Fibroblast of peridontal ligament (primary cell): ENCODE measurements around the gene MYBPHL.
"Not testable (repeated sequence)": the region's sequence is repeated elsewhere in the genome, so short reads cannot be mapped to it uniquely, and the experiment has no call there.

Experiments used
- DNase-seq: peaks from one replicate; pipeline ENCODE4 v3.0.0-alpha.2; 2010; ENCODE audit errors: extremely low read depth

MYBPHL gene

DNA sequence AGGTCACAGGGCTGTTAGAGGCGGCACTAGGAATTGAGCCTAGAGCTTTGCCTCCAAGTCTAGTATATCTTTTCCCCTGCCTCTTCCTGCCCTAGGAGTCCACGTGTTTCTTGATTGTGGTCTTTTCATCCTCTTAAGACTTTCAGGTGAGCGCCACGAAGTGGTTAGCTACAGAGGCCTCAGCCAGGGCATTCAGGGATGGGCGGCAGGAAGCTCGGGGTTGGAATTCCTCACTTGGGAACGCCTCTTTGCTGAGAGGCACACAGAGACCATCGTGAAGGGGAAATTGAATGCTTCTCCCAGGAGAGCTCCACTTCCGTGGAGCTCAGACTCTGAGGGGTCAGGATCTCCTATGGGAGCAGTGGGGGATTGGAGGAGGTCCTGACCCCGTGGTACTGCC is 820 bp downstream of the MYBPHL start:
- not testable (repeated sequence) for DNase-seq

DNA sequence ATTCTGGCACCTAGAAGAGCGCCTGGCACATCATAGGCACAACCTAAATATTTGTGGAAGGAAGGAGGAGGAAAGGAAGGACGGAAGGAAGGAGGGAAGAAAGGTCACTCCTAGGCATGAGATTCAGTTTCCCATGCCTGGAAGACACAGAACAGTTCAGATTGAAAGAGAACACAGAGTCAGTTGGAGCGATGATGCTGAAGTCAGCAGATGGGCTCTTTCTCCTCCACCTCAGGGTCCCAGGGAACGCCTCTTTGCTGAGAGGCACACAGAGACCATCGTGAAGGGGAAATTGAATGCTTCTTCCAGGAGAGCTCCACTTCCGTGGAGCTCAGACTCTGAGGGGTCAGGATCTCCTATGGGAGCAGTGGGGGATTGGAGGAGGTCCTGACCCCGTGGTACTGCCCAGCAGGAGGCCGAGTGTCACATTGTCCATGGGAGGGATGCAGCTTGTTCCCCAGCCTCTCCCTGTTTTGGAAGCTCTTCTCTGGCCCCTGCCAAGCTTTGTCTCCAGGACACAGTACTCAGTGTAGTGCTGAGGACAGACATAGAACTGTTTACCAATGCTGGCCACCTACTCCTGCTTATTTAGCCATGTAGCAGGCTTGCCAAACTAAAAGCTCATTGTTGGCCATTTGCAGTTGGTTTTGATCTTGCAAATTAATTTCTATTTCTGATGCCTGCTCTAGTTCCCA is 2.4 kb downstream of the MYBPHL start:
- DNase-seq: no peak

DNA sequence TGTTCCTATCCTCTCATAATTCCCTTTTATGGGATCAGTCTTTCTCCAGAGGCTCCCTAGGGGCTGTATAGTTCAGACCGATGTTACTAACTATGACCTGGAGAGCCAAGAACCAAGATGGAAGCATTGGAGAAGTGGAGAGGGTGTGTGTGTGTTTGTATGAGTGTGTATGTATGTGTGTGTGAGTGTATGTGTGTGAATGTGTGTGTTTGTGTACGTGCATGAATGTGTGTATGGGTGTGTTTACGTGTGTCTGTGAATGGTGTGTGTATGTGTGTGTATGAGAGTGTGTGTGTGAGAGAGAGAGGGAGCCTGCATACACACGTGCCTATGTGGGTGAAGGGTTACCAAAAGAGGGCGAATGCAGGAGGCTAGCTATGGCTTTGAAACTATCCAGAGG is 4.9 kb downstream of the MYBPHL start:
- no peak for DNase-seq

DNA sequence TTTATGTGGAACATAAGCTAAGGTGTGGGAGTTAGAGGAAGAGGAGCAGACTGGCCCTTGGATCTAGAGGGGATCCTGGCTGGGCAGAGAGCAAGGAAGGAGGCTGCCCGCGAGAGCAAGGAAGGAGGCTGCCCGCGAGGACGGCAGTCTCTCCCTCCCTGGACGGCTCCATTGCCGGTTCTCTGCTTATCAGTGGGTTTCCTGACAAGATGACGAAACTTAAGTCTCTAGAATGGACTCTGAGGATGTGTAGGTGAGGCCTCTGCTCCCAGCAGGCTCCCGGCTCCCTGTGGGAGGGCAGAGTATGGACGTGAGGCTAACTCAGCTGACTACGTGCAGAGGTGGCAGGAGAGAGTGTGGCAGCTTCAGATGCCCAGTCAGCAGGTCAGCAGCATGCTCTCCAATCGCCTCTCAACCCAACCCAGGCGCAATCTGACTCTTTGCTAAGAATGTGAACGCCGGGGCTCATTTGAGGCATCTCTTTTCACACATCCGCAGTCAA is 6.1 kb downstream of the MYBPHL start:
- no peak for DNase-seq

DNA sequence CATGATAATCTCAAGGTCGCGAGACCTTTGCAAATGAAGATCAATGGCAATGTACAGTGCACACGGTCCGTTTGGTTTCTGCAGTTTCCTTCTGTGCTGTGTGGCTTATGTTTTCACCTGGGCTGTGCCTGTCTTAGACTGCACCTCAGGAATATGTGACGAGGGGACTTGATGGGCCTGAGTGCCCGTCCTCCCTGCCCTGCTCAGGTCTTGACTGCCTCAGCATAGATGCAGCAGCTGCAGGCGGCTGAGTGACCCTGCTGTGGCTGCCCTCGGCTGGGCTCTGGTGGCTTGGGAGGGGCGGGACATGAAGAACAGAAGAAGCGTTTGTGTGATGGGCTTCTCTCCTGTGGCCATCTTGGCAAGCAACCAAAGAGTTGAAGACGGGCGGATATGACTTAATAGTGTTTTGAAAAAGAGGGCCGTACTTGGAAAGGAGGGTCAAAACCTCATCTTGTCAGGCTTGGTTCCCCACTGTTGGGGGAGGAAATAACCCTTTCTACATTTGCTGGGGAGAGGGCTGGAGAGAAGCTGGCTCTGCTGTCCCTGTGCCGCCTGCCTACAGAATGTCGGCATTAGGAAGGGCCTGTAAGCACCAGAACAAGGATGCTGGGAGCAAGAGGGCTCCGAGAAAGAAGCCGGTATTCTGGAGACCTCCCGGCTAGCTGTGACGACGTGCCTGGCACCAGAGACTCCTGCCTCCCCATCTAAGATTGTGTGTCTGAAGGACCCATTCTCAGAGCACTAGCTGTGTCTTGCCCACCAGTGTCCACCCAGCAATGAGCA is 7.1 kb downstream of the MYBPHL start:
- DNase-seq: peak; percentile 60

DNA sequence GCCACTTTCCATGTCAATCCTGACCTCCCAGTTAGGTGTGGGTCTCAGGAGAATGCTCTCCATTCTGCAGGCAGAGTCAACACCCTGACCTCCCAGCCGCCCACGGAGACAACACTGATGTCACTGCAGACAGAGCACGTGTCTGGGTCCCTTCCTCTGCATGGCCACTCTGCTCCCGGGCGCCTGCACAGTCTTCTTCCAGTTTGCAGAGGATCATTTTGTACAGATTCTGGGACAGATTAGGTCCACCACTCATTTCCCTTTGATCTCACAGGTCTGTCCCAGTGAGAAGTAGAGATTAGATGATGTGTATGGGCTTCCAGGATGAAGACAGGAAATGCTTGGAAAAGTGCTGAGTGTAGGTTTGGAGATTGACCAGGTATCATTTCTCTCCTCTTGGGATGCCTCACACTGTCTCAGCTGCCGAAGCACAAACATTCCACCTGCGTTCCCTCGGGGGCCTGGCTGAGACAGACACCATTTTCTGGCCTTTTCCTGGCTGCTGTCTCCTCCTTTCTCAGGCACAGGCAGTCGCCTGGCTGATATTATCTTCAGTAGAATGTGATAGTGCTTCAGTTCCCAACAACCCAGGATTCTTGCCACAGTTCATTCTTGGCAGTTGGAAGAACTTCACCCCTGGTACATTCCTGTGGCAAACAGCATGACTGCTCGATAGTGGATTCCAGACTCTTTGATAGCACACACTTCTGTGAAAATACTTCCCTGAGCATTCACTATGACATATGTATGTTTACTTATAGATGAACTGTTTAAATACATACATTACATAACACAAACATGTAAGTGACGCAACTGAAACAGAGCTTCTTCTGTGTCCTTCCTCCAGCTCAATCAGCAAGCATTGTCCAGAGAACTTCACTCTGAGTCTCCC is 7.9 kb downstream of the MYBPHL start:
- peak; percentile 89 for DNase-seq

DNA sequence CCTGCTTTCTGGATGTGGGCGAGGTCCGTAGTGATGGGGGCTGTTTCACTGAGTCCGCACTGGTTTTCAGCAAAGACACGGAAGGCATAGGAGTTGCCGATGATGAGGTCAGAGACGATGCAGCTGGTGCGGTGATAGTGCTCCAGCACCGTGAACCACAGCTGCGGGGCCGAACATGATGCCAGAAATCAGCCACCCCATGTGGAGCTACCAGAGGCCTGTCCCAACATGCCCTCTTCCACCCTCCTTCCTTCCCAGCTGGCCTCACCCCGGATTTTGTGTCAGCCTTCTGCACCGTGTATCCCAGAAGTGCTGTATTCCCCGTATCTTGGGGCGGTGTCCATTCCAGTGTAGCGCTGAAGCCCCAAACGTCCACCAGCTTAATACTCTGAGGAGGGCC is 10.0 kb downstream of the MYBPHL start:
- DNase-seq: no peak

DNA sequence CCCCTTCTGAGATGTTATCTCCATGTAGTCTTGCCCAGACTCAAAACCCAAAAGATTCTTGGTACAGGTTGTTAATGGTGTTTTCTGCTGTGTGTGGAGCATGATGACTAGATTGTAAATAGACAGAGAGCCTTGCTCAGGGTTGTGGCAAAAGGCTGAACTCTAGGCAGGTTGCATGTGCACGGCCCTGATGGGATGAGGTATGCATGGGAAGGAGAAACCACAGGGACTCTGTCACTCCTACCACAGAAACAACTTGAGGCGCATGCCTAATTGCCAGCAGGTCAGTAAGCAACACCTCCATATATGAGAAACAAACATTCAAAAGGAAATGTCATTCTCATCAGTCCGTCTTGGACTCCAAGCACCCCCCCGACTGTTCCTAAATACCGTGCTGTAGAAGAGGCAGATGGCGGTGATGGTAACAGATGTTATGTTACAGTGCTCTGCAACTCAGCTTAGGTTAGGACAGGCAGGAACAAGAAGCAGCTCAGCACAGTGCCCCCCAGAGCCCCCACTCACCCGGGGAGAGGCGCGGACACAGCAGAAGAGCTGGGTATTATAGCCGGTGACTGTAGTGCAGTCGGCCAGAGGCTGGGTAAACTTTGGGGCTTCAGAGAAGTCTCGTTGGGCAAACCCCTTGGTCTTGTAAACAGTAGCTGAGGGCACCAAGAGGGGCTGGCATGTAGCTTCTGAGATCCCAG is 10.9 kb downstream of the MYBPHL start:
- DNase-seq: no peak

DNA sequence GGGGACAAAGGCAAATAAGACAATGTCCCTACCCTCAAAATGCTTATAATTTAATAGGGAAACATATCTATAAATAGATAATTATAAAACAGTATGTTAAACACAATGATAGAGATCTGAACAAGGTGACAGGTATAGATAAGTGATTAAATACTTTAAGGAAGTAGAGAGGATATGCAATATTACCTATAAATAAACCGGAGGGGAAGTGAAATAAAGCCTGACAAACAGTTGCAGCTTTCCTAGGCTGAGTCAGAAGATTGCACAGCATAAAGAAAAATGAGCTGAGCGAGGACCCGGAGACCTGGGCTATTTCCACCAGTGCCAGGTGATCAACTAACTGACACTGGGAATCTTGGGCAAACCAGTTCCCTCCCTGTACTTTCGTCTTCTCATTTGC is 12.3 kb downstream of the MYBPHL start:
- DNase-seq: no peak

DNA sequence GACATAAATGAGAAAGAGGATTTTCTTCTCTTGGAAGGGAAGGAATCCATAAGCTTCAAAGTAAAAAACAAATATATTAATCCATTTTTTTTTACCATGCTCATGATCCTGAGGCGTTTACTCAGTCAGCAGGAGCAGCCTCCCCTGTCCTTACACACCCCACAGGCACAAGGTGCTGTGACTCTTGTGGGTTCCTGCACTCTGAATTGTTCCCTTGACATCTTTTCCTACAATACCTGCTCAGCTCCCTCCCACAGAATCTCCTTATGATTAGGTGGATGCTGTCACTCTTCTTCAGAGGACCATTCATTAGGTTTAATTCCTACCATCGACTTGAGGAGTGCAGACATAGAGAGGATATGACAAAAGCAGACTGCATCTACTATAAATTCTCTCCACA is 13.8 kb downstream of the MYBPHL start:
- no peak for DNase-seq

DNA sequence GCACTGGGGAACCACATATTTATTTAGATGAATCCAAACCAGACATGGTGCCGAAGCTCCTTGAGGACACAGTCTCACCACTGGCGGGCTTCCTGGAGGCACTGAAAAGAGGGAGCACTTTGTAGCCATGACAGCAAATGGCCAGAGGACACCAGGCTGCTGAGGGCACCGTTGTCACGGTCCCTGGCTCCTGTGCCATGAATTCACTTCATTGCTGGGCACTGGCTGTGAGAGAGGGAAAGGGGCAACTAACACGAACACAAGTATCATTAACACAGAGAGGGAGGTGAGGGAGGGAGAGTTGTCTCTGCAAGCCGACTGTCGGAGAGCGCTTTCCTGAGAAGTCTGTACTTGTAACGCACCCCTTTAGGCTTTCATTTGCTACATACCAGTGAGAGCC is 14.4 kb downstream of the MYBPHL start:
- no peak for DNase-seq

DNA sequence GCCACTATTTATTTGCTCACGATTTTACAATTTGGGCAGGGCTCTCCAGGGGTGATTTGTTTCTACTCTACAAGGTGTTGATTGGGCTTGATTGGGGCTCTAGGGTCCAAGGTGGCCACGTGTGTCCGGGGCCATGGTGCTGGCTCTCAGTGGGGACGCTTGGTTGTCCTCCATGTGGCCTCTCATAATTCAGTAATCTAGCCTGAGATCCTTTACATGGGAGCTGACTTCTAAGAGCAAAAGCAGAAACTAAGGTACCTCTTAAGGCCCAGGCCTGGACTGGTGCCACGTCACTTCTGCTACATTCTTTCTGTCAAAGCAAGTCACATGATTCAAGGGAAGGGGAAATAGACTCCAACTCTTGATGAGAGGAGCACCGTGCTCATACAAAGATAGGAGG is 15.8 kb downstream of the MYBPHL start:
- DNase-seq: no peak

DNA sequence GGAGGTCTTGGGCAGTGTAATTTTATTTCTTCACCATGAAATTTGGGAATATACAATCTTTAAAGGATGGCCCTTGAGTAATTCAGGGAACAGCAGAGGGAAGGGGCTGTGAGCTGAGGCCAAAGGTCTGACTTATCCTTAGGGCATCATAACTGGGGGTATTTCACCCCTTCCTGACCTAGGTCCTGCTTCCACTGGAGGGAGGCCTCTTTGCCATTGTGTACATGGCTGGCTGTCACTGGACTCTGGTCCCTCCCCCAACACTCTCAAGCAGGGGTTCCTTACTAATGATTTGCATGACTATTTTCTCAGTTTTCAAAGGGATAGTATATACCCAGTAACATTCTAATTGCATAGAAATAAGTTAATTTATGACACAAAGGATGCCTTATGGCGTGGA is 16.7 kb downstream of the MYBPHL start:
- no peak for DNase-seq

DNA sequence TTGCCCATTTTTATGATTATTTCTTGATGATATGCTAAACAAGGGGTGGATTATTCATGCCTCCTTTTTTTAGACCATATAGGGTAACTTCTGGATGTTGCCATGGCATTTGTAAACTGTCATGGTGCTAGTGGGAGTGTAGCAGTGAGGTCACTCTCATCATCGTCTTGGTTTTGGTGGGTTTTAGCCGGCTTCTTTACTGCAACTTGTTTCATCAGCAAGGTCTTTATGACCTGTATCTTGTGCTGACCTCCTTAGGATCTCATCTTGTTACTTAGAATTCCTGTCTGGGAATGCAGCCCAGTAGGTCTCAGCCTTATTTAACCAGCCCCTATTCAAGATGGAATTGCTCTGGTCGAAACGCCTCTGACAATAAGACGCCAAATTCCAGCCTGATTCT is 20.0 kb downstream of the MYBPHL start:
- not testable (repeated sequence) for DNase-seq

DNA sequence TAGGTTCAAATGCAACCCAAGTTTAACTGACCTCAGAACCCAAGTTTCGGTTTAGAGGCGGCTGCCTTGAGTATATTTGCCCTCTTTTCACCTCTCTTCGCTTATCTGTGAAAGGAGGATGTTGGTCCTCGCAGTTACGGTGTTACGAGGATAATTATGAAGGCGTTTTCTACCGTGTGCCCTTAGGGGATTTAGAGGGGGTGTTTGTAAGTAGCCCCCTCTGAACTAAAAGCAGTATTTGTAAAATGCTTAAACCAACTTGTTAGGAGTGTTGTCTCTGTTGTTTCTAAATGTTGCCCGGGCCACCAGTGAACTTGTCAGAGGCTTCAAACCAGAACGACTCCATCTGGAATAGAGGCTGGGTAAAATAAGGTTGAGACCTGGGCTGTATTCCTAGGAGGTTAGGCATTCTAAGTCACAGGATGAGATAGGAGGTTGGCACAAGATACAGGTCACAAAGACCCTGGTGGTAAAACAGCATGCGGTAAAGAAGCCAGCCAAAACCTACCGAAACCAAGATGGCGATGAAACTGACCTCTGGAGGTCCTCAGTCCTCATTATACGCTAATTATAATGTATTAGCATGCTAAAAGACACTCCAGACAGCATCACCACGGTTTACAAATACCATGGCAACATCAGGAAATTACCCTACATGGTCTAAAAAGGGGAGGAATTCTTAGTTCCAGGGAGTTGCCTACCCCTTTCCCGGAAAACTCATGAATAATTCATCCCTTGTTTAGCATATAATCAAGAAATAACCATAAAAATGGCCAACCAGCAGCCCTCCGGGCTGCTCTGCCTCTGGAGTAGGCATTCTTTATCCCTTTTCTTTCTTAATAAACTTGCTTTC is 22.8 kb downstream of the MYBPHL start:
- no peak for DNase-seq

DNA sequence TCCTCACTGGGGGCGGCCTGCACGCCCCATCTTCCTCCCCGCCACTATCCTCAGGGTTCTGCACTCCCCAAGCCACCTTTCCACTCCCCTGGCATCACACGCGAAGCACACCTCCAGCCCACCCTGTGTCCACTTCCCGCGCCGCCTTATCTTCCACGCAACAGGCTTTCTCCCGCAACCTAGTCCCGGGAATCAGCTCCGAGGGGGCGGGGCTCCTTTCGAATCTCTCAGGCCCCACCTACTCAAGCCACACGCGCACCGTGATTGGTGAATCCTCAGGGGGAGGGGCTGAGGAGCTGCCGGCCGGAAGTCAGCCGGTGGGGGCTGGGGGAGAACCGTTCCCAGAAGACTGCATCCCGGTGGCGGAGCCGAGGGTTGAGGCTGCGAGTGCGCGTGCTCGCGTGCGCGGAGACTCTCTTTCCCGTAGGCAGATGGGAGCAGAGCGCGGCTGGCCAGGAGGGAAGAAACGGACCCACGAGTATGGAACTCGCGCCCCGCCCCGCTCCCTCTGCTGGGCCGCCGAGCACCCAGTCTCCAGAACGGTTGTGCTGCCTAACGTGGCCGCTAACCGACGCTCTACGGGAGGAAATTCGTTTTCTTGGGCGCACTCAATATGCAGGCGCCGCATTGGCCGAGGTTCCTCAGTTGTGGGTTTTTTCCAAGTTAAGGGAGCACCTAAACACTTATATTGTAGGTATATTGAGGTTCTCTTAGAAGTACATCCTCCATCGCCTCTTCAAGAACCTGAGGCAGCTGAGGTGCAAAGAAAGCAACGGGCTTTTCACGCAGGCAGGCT is 23.7 kb downstream of the MYBPHL start, which contains the start of gene PSRC1:
TSS of gene PSRC1 (minus strand) at position 194 of the 796 bp plus-strand sequence.
- peak; percentile 94 for DNase-seq

DNA sequence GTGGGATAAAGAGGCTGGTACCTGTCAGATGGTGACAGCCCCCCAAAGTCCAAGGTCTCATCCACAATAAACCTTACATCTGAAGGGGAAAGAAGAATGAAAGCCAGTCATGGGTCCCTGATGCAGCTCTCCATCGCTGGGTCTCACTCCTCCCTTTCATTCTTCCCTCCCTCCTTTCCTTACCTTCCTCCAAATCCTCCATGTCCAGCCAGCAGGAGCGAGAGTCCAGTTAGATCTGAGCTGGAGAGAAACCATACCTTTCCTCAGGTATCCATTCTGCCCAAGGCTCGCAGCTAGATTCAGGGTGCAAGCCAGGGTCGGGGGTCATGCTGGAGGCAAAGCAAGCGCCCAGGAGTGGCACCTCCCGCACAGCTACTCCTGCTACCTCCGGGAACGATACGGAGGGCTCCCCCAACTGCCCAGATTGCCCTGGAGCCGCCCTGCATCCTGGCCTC is 24.3 kb downstream of the MYBPHL start:
- DNase-seq: no peak

DNA sequence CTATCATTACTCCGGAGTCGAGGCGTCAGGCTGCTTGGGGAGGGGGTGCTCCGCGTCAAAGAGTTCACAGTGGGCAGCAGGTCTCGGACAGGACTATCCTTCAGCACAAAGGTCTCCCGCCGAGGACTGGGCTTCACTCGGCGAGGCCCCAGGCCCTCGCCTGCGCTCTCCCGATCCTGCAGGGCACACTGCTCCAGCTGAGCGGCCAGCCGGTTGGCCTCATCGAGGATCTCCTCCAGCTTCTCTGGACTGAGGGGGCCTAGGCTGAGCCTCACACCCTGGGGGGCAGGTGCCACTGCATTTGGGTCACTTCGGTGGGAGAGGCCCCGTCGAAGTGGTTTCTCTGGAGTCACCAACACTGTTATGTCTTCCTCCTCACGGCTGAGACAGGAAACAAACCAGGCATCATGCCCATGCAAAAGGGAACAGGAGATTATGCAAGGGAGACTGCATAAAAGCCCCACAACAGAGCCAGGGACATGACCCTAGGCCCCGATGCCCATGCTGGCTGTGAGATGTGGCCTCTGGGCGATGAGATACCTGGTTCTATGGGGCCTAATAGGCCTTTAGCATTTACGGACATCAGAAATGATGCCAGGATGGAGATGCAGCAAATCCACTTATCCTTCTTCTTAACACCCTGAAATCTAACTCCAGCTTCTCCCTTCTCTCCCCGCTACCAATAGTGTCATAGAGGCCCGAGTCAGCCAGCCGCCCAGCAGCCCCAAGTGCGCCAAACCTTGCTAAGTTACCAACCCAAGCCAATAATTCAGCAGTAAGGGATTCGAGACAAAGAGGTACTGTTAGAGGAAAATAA is 24.9 kb downstream of the MYBPHL start:
- peak; percentile 17 for DNase-seq

DNA sequence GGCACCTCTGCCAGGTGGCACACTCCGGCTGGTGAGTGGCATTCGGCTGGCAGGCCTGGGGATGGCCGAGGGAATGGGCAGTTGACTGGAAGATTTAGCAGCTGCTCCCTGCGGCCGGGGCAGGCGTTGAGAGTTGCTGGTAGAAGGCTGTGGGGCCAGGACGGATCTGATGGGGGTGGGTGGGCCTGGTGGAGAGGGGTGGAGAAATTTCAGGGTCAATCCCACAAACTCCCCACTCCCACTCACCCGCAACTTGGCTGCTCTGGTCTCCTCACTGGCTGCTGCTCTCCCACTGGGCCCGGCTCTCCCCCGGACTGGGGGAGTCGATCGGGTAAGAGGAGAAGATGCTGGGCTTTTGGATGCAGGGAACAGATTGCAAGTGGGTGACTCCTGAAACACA is 25.9 kb downstream of the MYBPHL start:
- no peak for DNase-seq
